GM19099 (cell line): ENCODE data around the gene GJC1.

Experiments
- POLR2A ChIP-seq: IDR thresholded peaks from 3 replicates; pipeline ENCODE4 v1.6.1; 2011; ENCODE audit warnings: low read depth; ENCODE audit not compliant: insufficient read length; ENCODE audit errors: extremely low read depth

The GJC1 gene

DNA sequence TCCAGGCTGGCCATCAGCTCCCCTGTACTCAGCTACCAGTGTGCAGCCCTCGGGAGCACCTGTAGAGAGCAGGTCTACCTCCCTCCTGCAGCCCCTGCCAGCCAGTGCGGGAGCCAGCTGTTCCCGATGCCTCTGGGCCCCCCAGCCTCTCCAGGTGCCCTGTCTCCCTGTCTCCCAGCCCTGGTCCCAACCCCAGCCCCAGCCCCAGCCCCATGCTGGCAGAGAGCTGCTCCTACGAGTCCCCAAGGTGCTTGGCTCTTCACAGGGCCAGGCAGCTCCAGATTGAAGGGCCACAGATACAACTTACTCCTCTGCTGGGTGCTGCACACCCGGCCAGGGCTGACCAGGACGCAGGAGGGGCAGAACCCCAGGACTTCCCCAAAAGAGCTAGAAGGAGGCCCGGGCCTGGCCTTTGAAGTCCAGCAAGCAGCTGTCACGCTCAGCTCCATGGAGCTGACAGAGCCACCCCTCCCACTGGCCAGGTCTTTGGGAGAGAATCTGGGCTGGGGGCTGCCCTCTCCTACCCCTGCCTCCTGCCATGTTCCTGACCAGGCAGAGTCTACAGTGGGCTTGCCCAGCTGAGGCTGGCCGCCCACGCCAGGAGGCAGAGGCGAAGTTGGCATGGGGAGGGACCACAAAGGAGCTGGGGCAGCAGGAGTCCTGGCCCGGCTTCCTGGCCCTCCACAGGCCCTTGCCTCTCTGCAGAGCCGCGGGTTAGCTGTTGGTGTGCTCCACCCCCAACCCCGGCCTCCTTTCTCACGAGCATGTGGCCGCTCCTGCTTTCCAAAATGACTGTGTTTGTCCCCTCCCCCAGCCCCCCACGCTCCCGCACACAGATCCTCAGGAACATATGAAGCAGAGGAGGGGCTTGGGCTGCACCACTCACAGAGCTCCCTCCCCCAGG, 80.8 kb downstream of the GJC1 start:
- no peak for TF ChIP-seq POLR2A
